NCI-H510A treated with DMSO at 0.1 percent for 48 hours (cell line): Measurements from ENCODE around the gene TRIM52.

Source experiments
- DNase-seq: peaks from one replicate; lab custom pipeline; 2025; lab: John Stamatoyannopoulos, UW

Gene TRIM52

DNA sequence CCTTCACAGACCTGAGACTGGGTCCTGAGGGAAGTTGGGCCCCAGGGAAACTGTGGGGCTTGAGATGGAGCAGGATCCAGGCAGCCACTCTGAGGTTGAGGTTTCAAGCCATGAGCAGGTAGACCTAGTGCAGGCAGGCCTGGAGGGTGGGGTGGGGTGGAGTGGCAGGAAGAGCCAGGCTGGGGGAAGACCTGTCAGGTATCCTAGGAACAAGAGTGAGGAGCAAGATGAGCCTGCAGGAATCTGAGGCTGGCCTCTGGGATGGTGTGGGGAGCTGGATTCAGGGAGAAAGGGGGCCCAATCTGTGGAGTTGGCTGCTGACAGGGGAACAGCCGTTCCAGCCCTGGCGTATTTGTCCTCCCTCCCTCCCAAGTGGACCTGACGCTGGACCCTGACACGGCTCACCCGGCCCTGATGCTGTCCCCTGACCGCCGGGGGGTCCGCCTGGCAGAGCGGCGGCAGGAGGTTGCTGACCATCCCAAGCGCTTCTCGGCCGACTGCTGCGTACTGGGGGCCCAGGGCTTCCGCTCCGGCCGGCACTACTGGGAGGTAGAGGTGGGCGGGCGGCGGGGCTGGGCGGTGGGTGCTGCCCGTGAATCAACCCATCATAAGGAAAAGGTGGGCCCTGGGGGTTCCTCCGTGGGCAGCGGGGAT, 27.0 kb downstream of the TRIM52 start:
- no peak for DNase-seq

DNA sequence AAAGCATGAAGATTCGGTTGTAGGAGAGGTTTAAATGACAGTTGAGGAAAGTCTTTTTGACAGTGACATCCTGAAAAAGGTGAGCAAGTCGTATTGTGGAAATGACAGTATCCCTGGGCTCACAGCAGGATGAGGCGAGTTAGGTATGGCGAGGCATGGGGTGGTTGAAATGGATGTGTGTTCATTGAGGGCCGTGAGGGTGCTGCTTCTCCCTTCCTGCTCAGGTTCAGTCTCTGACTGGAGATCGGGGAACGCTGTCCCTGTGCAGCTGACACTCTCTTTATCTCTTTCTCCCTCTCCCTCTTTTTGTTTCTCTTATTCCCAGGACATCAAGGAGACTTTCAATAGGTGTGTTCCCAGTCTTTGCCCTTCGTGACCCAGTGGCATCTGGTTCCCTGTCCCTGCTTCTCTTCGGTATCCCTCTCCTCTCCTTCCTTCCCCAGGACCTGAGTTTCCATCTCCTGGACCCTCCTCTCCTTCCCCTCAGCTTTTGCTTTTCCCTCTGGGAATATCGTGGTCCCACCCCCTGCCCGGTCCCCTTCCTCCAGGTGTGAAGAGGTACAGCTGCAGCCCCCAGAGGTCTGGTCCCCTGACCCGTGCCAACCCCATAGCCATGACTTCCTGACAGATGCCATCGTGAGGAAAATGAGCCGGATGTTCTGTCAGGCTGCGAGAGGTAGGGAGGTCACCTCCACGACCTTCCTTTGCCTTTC, 27.7 kb downstream of the TRIM52 start:
- no peak for DNase-seq

DNA sequence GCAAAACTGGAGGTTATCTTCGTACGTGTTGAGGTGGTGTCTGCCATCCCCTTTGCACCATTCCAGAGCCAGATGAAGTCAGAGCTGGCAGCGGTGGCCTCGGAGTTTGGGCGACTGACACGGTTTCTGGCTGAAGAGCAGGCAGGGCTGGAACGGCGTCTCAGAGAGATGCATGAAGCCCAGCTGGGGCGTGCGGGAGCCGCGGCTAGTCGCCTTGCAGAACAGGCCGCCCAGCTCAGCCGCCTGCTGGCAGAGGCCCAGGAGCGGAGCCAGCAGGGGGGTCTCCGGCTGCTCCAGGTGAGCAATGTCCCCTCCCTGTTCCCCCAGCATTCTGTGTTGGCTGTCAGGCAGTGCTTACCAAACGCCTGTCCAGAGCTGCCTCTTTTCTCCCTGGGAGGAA, 28.4 kb downstream of the TRIM52 start:
- no peak for DNase-seq

DNA sequence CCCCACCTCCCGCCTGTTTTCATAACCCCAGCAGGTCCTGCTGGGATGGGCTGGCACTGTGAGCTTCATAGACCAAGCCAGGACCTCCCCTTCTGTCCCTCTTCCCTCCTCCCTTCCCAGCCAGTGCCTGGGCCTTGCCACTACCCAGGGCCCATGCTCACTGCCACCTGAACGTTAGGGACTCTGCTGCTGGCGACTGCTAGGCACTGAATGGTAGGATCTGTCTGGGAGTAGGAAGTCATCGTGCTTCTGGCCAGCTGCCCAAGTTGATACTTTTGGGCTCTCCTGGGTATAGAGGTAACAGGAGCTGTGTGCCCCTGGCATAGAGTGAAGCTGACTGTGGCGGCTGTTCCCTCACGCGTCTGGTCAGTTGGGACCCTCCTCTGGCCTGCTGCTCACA, 29.5 kb downstream of the TRIM52 start:
- no peak for DNase-seq

DNA sequence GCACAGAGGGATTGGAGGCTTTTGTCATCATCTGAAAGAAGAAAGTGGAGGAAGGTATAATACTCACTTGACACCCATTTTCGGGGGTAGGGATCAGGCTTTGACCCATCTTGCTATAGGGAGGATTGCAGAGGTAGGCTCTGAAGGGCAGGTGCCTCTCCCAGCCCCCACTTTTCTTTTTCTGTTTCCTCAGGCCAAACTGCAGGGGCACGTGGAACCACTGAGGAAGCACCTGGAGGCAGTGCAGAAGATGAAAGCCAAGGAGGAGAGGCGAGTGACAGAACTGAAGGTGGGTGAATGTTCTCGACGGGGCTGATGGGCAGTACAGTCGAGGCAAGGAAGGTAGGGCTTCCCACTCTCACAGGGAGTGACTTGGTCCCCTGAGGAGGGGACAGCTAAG, 30.4 kb downstream of the TRIM52 start:
- no peak for DNase-seq

DNA sequence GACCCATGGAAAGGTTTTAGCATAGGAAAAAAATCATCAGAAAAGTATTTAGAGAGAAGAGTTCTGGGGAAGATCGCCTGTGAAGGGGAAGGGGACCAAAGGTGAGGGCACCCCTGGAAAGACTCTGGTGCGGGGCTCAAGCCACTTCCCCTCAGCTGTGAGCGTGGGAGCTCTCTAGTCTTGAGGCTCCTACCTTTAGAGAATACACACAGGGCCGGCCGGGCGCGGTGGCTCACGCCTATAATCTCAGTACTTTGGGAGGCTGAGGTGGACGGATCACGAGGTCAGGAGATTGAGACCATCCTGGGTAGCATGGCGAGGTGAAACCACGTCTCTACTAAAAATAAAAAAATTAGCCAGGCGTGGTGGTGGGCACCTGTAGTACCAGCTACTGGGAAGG, 30.9 kb downstream of the TRIM52 start:
- DNase-seq: no peak

DNA sequence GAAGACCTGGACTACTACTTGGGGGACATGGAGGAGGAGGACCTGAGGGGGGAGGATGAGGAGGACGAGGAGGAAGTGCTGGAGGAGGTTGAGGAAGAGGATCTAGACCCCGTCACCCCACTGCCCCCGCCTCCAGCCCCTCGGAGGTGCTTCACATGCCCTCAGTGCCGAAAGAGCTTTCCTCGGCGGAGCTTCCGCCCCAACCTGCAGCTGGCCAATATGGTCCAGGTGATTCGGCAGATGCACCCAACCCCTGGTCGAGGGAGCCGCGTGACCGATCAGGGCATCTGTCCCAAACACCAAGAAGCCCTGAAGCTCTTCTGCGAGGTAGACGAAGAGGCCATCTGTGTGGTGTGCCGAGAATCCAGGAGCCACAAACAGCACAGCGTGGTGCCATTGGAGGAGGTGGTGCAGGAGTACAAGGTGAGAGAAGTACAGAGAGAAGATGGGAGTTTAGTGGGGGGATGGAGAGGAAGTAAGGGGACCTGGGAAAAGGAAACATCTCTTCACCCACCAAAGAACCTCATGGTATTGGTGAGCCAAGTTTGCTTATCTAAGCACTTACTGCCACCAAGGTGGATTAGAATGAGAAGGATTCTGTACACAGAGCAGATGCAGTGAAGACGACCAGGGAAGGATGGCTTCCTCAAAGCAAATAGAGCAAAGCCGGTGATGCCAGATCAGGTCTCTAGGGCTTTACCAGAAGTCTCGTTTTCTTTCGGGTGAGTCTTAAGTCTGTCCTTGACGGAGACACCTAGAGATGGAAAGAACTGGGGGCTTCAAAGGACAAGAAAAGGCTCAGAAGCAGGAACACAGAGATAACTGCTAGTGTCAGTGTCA, 36.3 kb downstream of the TRIM52 start:
- no peak for DNase-seq

DNA sequence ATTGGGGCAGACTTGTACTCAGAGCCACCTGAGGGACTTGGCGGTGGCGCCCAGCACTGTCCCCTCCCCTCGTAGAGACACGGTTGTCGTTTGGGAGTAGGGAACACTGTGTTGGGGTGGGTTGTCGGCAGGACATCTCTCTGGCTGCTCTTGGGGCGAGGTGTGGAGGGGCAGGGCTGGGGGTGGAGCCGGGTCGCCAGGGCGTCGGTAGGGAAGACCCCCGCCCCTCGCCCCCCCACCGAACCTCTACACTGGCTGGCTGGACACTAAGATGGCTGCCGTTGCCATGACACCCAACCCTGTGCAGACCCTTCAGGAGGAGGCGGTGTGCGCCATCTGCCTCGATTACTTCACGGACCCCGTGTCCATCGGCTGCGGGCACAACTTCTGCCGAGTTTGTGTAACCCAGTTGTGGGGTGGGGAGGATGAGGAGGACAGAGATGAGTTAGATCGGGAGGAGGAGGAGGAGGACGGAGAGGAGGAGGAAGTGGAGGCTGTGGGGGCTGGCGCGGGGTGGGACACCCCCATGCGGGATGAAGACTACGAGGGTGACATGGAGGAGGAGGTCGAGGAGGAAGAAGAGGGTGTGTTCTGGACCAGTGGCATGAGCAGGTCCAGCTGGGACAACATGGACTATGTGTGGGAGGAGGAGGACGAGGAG, 37.1 kb downstream of the TRIM52 start:
- no peak for DNase-seq

DNA sequence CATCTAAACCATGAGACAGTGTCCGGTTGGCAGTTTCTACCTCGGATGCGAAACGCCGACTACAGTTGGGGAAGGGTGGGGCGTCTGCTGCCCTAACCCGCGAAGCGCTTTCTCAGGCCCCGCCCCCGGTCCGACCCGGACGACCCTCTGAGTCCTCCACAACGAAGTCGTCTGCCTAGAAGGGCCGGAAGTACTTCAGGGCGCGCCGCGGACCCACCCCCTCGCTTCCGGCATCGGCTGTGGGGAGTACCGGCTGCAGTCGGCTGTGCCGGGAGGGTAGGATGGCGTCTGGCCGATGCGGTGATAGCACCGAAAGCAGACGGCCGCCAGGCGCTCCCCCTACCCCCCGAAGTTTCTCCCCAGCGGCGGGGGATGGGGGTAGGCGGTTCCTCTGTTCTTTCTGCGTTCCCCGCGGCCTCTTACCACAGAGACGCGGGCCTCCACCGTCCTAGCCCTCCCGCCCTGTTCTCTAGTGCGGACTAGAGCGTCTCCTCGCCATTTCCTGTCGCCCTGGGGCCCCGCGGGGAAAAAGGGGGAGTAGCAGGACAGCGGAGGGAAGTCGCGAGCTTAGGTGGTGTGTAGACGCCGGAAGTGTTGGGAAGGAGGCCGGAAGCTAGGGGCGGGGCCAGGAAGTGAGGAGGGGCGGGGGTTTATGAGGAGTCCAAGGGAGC, 37.8 kb downstream of the TRIM52 start, which contains the start of gene TRIM41:
Gene TRIM41 (plus strand): TSS at position 224 of the 671 bp plus-strand sequence. CDS start 719 bp downstream, outside the sequence.
- DNase-seq: no peak

DNA sequence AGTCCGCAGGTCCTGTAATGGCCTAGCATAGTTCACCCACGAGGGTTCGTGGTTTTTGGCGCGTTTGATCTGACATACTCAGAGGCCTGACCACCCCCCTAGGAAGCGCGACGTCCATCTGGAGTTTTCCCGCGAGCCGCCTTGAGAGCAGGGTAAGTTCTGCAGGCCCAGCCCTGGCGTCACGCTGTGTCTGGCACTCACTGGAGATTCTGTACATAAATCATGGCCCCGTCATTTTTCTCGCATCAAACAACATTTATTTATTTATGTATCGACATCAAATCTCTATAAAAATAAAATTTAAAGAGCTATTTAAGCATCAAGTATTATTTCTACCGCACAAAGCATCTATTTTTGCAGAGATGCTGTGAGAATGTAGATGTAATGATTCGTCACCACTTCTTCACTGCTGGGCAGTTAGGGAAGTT, 38.3 kb downstream of the TRIM52 start:
- DNase-seq: no peak

DNA sequence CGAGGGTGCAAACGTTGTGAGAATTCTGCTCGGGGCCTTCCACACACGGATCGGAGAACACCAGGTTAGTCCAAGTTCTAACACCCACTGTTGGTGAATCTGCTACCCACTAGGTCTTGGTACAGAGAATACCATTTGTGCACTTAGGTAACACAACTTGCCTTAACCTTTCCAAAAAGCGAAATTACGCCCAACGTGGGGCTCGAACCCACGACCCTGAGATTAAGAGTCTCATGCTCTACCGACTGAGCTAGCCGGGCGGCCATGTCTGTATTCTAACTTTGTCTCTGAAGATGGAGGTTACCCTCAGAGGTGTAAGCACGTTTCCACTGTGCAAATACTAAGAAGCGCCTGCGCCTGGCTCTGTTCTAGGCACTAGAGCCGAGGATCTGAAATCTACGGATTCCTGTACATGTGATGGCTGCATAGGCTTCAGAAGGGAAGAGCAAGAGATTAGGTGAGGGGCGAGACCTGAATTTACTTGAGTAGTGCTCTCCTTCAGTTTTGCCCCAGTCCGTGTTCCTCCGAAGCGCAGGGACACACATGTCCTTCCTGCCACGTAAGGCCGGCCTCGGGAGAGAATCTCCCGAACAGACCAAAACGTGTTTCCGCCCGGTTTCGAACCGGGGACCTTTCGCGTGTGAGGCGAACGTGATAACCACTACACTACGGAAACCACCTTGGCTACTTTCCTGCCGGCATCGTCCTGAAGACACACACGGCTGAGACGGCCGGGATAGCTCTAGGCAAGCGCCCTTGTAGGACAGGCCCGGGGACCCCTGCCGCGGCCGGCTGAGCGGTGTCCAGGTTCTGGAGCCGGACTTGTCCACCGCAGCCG, 38.9 kb downstream of the TRIM52 start:
- DNase-seq: no peak

DNA sequence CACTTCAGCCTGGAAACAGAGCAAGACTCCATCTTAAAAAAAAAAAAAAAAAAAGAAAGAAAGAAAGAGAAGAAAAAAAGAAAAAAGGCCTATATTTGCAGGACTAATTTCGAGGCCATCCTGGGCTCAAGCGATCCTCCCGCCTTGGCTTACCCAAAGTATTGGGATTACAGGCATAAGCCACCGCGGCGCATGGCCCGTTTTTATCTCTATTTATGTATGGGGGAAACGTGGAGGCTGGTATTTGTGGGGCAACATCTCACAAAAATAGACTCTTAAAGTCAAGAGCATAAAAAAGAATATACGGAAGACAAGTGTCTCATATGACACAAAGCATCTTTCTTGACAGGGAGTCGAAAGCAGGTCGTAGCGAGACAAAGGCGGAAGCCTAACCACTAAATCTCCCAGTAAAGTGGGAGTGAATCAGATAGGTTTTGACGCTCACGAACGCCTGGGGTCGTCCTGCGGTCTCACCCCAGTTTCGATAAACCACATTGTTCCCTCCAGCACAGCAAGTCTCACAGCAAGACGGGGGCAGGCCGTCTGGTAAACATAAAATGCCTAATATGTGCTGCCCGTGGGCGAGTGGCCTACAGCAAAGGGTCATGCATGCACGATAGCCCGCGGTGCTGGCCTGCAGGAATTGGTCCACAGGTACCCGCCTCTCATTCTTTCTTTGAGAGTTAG, 39.7 kb downstream of the TRIM52 start:
- DNase-seq: no peak

DNA sequence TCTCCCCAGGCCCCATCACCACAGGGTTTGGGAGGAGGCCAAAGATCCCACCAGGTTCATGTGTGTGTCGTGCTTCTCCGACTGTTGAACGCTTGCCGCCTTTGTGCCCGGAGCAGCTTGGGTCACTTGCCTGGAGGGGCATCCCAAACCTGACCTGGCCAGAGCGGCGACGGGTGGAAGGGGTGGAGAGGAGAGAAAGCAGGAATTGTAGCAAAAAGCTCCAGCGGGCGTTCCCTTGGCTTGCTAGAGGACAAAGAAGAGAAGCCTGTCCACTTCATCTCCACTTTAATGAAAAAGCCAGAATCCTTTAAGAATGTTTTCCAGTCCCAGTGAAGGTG, 40.8 kb downstream of the TRIM52 start:
- no peak for DNase-seq

DNA sequence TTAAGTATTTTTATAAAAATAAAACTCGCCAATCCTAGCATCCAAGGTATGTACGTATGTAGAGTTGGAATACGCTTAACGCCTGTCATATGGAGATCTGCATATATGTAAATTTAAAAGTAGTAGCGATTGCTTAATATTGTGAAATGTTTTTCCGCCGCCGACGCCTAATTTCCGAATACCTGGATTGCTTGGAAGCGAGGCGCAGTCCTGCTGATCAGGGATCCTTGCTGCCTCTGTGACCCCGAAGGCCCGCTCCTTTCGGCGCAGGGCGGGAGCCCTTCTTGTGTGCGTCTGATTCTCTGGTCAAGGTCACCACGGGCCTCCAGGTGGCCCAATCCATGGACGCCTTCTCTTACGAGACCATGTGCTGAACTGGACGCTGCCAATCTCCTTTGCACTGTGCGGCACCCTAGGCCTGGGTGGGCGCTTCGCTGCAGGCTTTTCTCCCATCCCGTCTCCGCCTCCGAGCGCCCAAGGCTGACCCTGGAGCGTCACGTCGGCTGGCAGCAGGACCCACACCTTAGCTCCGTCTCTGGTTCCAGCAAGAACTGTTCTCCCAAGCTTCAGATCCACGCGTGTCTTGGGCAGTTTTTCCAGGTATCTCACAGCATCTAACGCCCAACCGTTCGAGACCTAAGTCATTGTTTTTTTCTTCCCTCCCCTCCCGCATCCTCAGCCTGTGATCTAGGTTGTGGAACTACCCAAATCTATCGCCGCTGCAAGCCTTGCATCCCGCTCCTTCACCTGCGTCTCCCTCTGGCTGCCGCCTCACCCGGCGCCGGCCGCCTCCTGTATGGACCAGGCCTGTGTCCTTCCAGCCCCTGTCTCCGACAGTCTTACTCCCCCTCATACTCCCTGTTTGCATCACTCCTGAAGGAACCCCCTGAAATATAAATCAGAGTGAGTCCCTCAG, 41.4 kb downstream of the TRIM52 start:
- no peak for DNase-seq

DNA sequence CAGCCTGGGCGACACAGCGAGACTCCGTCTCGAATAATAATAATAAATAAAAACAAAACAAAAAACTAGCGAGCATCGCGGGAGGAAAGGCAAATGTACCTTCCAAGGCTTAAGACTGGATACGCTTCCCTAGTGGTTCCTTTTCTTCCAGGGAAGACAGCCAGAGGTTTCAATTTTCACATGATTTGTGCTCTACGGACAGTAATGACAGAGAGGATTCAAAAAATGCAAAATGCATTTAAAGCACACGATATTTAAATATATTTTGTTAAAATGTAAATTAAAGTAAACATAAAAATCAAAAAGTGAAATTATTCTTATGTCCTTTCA, 42.2 kb downstream of the TRIM52 start:
- DNase-seq: no peak

DNA sequence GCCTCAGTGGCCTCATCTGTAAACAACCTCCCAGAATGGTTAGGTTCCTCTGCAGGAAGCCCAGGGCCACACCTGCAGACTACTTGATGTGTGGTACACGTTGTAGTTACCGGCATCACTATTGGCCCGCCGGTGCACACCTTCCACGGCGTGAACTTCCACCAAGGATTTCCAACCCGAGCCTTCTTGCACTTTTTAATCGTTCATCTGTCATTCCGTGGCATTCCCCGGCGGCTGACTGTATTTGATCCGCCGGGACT, 43.2 kb downstream of the TRIM52 start:
- DNase-seq: no peak

DNA sequence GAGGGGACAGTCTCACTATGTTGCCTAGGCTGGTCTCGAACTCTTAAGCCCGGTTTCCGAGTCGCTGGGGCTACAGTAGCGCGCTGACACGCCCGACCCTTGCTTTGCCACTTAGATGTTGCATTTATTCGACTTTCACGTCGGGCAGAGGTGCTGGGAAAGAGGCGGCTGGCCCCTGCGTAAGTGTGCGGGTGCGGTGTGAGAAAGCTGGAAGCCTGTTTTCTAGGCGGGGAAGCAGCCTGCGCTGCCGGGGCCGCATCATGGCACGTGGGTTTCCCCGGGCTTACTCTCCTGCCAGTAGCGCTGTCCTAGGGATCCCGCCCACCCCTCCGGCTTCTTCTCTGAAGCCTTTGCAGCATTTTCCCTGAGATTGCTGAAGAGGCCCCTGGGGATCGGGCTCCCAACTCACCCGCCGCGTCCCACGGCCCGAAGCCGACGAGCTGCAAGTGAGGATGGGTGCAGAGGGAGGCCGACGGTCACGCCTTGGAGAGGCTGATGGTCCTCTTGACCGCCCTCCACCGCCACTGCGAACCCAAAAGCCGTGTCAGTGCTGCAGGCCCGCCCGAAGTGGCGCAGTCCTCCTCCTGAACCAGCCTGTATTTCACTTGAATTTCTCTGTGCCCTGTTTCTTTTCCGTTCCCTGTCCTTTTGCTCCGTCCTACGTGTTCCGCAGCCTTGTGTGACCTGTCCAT, 43.7 kb downstream of the TRIM52 start:
- no peak for DNase-seq

DNA sequence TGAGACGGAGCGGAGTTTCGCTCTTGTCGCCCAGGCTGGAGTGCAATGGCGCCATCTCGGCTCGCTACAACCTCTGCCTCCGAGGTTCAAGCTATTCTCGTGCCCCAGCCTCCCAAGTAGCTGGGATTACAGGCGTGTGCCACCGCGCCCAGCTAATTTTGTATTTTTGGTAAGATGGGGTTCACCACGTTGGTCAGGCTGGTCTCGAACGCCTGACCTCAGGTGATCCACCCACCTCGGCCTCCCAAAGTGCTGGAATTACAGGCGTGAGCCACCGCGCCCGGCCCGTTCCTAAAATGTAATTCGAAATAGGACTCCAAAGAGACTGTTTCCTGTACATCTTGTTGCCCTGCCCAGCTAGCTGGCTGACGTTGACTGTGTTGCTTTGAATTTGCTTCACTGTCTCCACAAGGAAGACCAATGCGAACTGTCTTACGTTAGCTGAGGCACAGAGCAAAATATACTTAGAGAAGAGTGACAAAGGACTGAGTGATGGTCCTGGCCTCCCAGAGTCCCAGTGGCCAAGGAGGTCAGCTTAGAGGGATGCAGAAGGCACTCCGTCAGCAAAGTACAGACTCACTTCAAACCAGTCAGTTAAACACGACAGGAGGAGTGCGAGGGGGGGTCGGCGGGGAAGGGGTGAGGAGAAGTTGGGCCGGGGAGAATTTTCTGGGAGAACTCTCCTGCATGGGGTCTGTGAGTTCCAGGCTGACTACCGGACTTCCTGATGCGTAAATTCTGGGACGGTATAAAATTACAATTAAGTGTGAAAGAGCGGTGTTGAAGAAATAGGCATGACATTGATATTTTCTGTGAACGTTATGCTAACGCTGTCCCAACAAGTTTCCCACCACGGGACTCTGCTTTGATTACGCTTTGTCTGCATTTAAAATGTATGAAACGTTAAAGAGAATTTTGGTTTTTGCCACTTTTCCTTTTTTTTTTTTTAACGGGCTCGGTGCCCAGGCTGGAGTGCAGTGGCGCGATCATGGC, 44.6 kb downstream of the TRIM52 start:
- no peak for DNase-seq
